ENCODE data around the gene NUDT22.

DNA sequence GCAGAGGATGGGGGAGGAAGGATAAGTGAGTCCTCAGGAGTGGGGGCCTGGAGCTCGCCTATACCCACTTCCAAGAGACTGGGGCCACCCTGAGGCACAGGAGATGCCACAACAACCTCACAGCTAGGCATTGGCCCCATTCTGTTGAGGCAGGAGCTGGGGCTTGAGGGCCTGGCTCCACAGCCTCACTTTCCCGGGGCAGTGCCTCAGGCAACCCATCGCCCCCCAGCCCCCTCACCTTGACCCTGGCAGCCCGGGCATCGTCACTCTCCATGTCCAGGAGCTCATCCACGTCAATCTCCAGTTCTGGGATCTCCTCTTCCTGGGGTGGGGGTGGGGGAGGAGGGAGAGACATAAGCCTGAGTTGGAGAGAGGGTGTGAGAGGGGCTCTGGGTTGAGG, 18.9 kb downstream of the NUDT22 start:
- TF ChIP-seq CTCF (IDR thresholded peaks at IDR 0.05; ENCODE audit: low read depth, low read length, poor library complexity, severe bottlenecking): no peak
- no peak for TF ChIP-seq EZH2phosphoT487 (IDR thresholded peaks at IDR 0.05; ENCODE audit: borderline replicate concordance, low read length)

All from DOHH2 (cell line).